22Rv1 (cell line): ENCODE measurements around the gene SLC26A9.
A peak's percentile ranks its signal among the peaks of the same experiment; 100 is the strongest.

Source experiments
- CTCF ChIP-seq: fragments of 450-650 bp; IDR thresholded peaks from 2 replicates; pipeline ENCODE4 v1.5.1; 2017; ENCODE audit warnings: mild to moderate bottlenecking
- ZFX ChIP-seq: fragments of 450-650 bp; IDR thresholded peaks from 2 replicates; pipeline ENCODE4 v1.6.1; 2017; ENCODE audit warnings: antibody characterized with exemption, borderline replicate concordance

- TF ChIP-seq ZFX (no peak), CTCF (peak; percentile 95)
Observed at GRCh38 chr1:205918955-205919746, 24.1 kb downstream of the SLC26A9 start.
